Measurements from ENCODE around the gene ZNF276. TPM values are rescaled to one million over a fixed set of nuclear protein-coding genes. Genes with fewer than 3 reads are reported as not detected.
"Not testable (repeated sequence)": the region's sequence is repeated elsewhere in the genome, so short reads cannot be mapped to it uniquely, and the experiment has no call there.

ZNF276 gene
- total RNA-seq, 1 donor from 2014 or later, result 71.1 TPM

- intact Hi-C loops (cut with micrococcal nuclease), result no loop called here
Measured at GRCh38 chr16:89695875-89696669, 25.3 kb upstream of the ZNF276 start.

GRCh38 chr16:89696670-89697128 lies 24.6 kb upstream of the ZNF276 start:
- intact Hi-C loops (cut with micrococcal nuclease), result no loop called here

- intact Hi-C loops (cut with micrococcal nuclease), result no loop called here
Measured at GRCh38 chr16:89697161-89697615, 24.1 kb upstream of the ZNF276 start.

- intact Hi-C loops (cut with micrococcal nuclease), result no loop called here
Measured at GRCh38 chr16:89697616-89698331, 23.6 kb upstream of the ZNF276 start.

GRCh38 chr16:89698717-89699116 lies 22.6 kb upstream of the ZNF276 start:
- intact Hi-C loops (cut with micrococcal nuclease), result not testable (repeated sequence)

- intact Hi-C loops (cut with micrococcal nuclease), result loop anchor here (1.0 to 5.0 kb wide), 11 partner anchors 13 to 528 kb away; partner anchors contain the start of genes ANKRD11, CDH15, CDK10 and FANCA
Measured at GRCh38 chr16:89699629-89700099, 21.7 kb upstream of the ZNF276 start.

GRCh38 chr16:89700100-89700648 lies 21.2 kb upstream of the ZNF276 start:
- intact Hi-C loops (cut with micrococcal nuclease), result loop anchor here (1.0 to 5.0 kb wide), 11 partner anchors 14 to 529 kb away; partner anchors contain the start of genes ANKRD11, CDH15, CDK10 and FANCA

- intact Hi-C loops (cut with micrococcal nuclease), result loop anchor here (1.0 to 5.0 kb wide), 11 partner anchors 15 to 530 kb away; partner anchors contain the start of genes ANKRD11, CDH15, CDK10 and FANCA
Measured at GRCh38 chr16:89700649-89701424, 20.5 kb upstream of the ZNF276 start.

GRCh38 chr16:89701425-89702406 lies 19.6 kb upstream of the ZNF276 start, which contains the start of gene SPATA2L:
TSS of gene SPATA2L (minus strand) at chr16:89701705. CDS start at chr16:89701232, 473 bp downstream.
- intact Hi-C loops (cut with micrococcal nuclease), result loop anchor here (1.0 to 5.0 kb wide), 6 partner anchors 10 to 454 kb away; partner anchors contain the start of gene ZNF276

- intact Hi-C loops (cut with micrococcal nuclease), result loop anchor here (5.0 kb wide), 1 partner anchor 457 kb away; no protein-coding TSS in a partner anchor
Measured at GRCh38 chr16:89704281-89704680, 17.1 kb upstream of the ZNF276 start.

GRCh38 chr16:89705006-89705405 lies 16.3 kb upstream of the ZNF276 start:
- intact Hi-C loops (cut with micrococcal nuclease), result no loop called here

- intact Hi-C loops (cut with micrococcal nuclease), result loop anchor here (1.0 kb wide), 5 partner anchors 15 to 204 kb away; partner anchors contain the start of gene ZNF276
Measured at GRCh38 chr16:89706518-89707260, 14.6 kb upstream of the ZNF276 start.

GRCh38 chr16:89707695-89708094 lies 13.6 kb upstream of the ZNF276 start:
- intact Hi-C loops (cut with micrococcal nuclease), result no loop called here

- intact Hi-C loops (cut with micrococcal nuclease), result no loop called here
Measured at GRCh38 chr16:89708481-89708931, 12.8 kb upstream of the ZNF276 start.

GRCh38 chr16:89709166-89709565 lies 12.2 kb upstream of the ZNF276 start:
- intact Hi-C loops (cut with micrococcal nuclease), result no loop called here

GRCh38 chr16:89709716-89710432 lies 11.5 kb upstream of the ZNF276 start:
- intact Hi-C loops (cut with micrococcal nuclease), result no loop called here

GRCh38 chr16:89710709-89711564 lies 10.4 kb upstream of the ZNF276 start:
- intact Hi-C loops (cut with micrococcal nuclease), result loop anchor here (1.0 kb wide), 2 partner anchors 9 to 11 kb away; no protein-coding TSS in a partner anchor

Measured in T-helper 1 cell treated with Interleukin-12 subunit alpha and Interleukin-12 subunit beta and Interleukin-4 antibody, amounts not matched to agents 30 ng/mL and 1 ng/mL, for 36 hours (primary cell).